ENCODE measurements around the gene SLCO1A2.

- no peak for TF ChIP-seq CTCF (IDR thresholded peaks at IDR 0.05)
- no peak for TF ChIP-seq EZH2 (IDR thresholded peaks at IDR 0.05)
Measured at GRCh38 chr12:21221778-21222177, 112.9 kb downstream of the SLCO1A2 start.

Data from neural progenitor cell (in vitro differentiated cells).